Loucy (cell line): ENCODE measurements around the gene RBM10.

ENCODE experiments used
- H2AFZ ChIP-seq: fragments of 200-600 bp; sonication (generic); 2 replicates; pipeline ENCODE4 v1.6.0; 2016; ENCODE audit warnings: antibody characterized with exemption, mild to moderate bottlenecking, low read length, moderate library complexity
- H3F3A ChIP-seq: fragments of 200-600 bp; 2 replicates; pipeline ENCODE4 v1.6.0; 2016; ENCODE audit warnings: antibody characterized with exemption, low read depth, mild to moderate bottlenecking
- H3K27me3 ChIP-seq: fragments of 200-600 bp; sonication (generic); 2 replicates; pipeline ENCODE4 v1.6.1; 2014; ENCODE audit warnings: low read length, mild to moderate bottlenecking; ENCODE audit not compliant: insufficient read depth, poor library complexity, severe bottlenecking
- H3K36me3 ChIP-seq: fragments of 200-600 bp; sonication (generic); 2 replicates; pipeline ENCODE4 v1.6.1; 2016; ENCODE audit warnings: low read length; ENCODE audit not compliant: insufficient read depth
- H3K4me1 ChIP-seq: fragments of 200-600 bp; sonication (generic); 2 replicates; pipeline ENCODE4 v1.5.1; 2014; ENCODE audit warnings: low read length, mild to moderate bottlenecking; ENCODE audit not compliant: insufficient read depth, poor library complexity, severe bottlenecking
- H3K4me2 ChIP-seq: fragments of 200-600 bp; sonication (generic); 2 replicates; pipeline ENCODE4 v1.6.0; 2014; ENCODE audit warnings: antibody characterized with exemption, low read length, low read depth, mild to moderate bottlenecking; ENCODE audit not compliant: poor library complexity, severe bottlenecking
- H3K4me3 ChIP-seq: fragments of 200-600 bp; sonication (generic); 2 replicates; pipeline ENCODE4 v1.5.1; 2014; ENCODE audit warnings: low read length, mild to moderate bottlenecking, mixed read lengths; ENCODE audit not compliant: poor library complexity, severe bottlenecking
- H3K79me2 ChIP-seq: fragments of 200-600 bp; sonication (generic); 2 replicates; pipeline ENCODE4 v1.6.1; 2014; ENCODE audit warnings: low read length; ENCODE audit not compliant: insufficient read depth
- H3K9ac ChIP-seq: fragments of 200-600 bp; sonication (generic); 2 replicates; pipeline ENCODE4 v1.6.0; 2014; ENCODE audit warnings: mild to moderate bottlenecking, low read depth, low read length, moderate library complexity; ENCODE audit not compliant: poor library complexity, severe bottlenecking
- H3K9me2 ChIP-seq: fragments of 200-600 bp; sonication (generic); replicated peaks from 2 replicates; pipeline ENCODE4 v1.6.1; 2016; ENCODE audit warnings: low read depth, low read length, mixed read lengths
- H3K9me3 ChIP-seq: fragments of 200-600 bp; sonication (generic); 2 replicates; pipeline ENCODE4 v1.6.1; 2014; ENCODE audit warnings: mild to moderate bottlenecking, antibody characterized with exemption, low read length, low read depth; ENCODE audit not compliant: insufficient read depth
- H4K20me1 ChIP-seq: fragments of 200-600 bp; sonication (generic); 2 replicates; pipeline ENCODE4 v1.6.0; 2014; ENCODE audit warnings: antibody characterized with exemption, low read length, mild to moderate bottlenecking; ENCODE audit not compliant: insufficient read depth, poor library complexity, severe bottlenecking
- EZH2phosphoT487 ChIP-seq: fragments of 200-600 bp; IDR thresholded peaks from 2 replicates; pipeline ENCODE4 v1.6.1; 2018; ENCODE audit warnings: antibody characterized with exemption, mild to moderate bottlenecking, moderate library complexity, borderline replicate concordance
- TF ChIP-seq, protein P1 (sequence below): fragments of 200-600 bp; sonication (generic); conservative IDR thresholded peaks from 2 replicates; pipeline ENCODE4 v1.5.1; 2014; ENCODE audit warnings: mild to moderate bottlenecking, antibody characterized with exemption, low read length

RBM10 gene

DNA sequence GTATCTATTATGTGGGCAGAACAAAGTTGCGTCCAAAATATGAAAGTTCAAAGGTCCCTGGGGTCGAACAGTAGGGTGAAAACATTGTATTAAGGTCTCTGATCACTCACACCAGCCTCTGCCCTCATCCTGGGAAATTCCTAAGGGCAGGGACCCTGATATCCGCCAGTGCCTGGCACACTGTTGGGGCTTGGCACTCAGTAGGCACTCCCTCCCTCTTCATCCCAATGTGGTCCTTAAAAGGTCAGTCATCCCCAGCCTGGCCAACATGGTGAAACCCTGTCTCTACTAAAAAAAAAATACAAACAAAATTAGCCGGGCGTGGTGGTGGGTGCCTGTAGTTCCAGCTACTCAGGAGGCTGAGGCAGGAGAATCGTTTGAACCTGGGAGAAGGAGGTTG, 6.8 kb upstream of the RBM10 start:
- H2AFZ ChIP-seq = no peak overlapping the region
- TF ChIP-seq, protein P1, sequence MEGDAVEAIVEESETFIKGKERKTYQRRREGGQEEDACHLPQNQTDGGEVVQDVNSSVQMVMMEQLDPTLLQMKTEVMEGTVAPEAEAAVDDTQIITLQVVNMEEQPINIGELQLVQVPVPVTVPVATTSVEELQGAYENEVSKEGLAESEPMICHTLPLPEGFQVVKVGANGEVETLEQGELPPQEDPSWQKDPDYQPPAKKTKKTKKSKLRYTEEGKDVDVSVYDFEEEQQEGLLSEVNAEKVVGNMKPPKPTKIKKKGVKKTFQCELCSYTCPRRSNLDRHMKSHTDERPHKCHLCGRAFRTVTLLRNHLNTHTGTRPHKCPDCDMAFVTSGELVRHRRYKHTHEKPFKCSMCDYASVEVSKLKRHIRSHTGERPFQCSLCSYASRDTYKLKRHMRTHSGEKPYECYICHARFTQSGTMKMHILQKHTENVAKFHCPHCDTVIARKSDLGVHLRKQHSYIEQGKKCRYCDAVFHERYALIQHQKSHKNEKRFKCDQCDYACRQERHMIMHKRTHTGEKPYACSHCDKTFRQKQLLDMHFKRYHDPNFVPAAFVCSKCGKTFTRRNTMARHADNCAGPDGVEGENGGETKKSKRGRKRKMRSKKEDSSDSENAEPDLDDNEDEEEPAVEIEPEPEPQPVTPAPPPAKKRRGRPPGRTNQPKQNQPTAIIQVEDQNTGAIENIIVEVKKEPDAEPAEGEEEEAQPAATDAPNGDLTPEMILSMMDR = no peak
- no peak for TF ChIP-seq EZH2phosphoT487
- H3K36me3 ChIP-seq = peaks cover 5% of the 10 kb centered on the region; the same call in 1 of the 2 replicates
- H3K9me3 ChIP-seq = no peaks in the 10 kb centered on the region
- peaks cover 15% of the 10 kb centered on the region for H3K79me2 ChIP-seq
- no peak overlapping the region for H3K4me3 ChIP-seq
- no peak overlapping the region for H3K4me2 ChIP-seq
- H4K20me1 ChIP-seq = peaks cover under 1% of the 10 kb centered on the region
- no peaks in the 10 kb centered on the region for H3K9me2 ChIP-seq
- H3K9ac ChIP-seq = no peak overlapping the region
- no peaks in the 10 kb centered on the region for H3F3A ChIP-seq
- H3K4me1 ChIP-seq = no peaks in the 10 kb centered on the region
- no peaks in the 10 kb centered on the region for H3K27me3 ChIP-seq

DNA sequence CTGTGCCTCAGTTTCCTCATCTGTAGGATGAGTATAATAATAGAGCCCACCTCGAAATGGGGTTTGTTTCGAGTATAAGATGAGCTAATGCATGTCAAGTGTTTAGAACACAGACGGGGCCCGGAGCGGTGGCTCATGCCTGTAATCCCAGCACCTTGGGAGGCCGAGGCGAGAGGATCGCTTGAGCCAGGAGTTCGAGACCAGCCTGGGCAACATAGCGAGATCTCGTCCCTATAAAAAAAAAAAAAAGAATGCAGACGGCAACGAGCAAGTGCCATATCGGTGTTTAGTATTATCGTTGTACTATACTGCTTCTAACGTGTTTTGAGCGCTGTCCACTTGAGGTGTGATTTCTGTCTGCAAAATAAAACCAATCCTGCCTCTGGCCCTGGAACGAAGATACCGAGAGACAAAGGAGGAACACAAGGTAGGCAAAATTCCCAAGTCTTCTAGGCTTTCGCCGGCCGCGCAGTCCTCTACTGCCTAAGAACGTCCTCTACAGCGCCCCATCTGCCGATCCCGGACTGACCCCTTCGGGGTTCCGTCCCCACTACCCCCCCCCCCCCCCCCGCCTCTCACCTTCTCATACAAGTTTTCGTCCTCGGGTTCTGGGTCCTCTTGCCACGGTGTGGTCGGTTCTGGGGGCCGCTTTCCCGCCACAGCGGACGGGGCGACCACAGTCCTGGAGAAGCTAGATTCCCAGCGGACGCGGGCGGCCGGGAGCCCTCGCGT, 961 bp upstream of the RBM10 start:
- no peaks in the 10 kb centered on the region for H3K9me3 ChIP-seq
- no peaks in the 10 kb centered on the region for H3K9me2 ChIP-seq
- peak overlapping the region; percentile 82 for H3K4me2 ChIP-seq
- peak overlapping the region; percentile 93 for H2AFZ ChIP-seq
- H4K20me1 ChIP-seq = peaks cover 39% of the 10 kb centered on the region
- H3K27me3 ChIP-seq = no peaks in the 10 kb centered on the region
- peak overlapping the region; percentile 93 for H3K4me3 ChIP-seq
- H3K79me2 ChIP-seq = peaks cover 63% of the 10 kb centered on the region
- H3F3A ChIP-seq = no peaks in the 10 kb centered on the region
- peak overlapping the region; percentile 94 for H3K9ac ChIP-seq
- peaks cover 5% of the 10 kb centered on the region; the same call in 1 of the 2 replicates for H3K36me3 ChIP-seq
- TF ChIP-seq, protein P1 = no peak
- TF ChIP-seq EZH2phosphoT487 = no peak
- H3K4me1 ChIP-seq = peaks cover 8% of the 10 kb centered on the region

GRCh38 chrX:47145395-47146120, 537 bp downstream of the RBM10 start:
- Histone ChIP-seq H3K9me2 (no peaks in the 10 kb centered on the region), H3K79me2 (peaks cover 76% of the 10 kb centered on the region), H2AFZ (peak overlapping the region; percentile 93; the same call in 1 of the 2 replicates), H3K9me3 (no peaks in the 10 kb centered on the region), H3K4me1 (peaks cover 8% of the 10 kb centered on the region), H3K4me3 (peak overlapping the region; percentile 93), H3K36me3 (peaks cover 5% of the 10 kb centered on the region; the same call in 1 of the 2 replicates), H3K9ac (peak overlapping the region; percentile 94), H3K27me3 (no peaks in the 10 kb centered on the region), H3K4me2 (peak overlapping the region; percentile 87), H3F3A (no peaks in the 10 kb centered on the region), H4K20me1 (peaks cover 40% of the 10 kb centered on the region)
- no peak for TF ChIP-seq EZH2phosphoT487
